GM13976 (cell line): Measurements from ENCODE around the gene POLA2.

Experiments used
- DNase-seq: peaks from one replicate; pipeline ENCODE4 v3.0.0; 2012; ENCODE audit warnings: low spot score
- CTCF ChIP-seq: IDR thresholded peaks from 2 replicates; pipeline ENCODE4 v1.5.1; 2012; ENCODE audit warnings: borderline replicate concordance, mild to moderate bottlenecking; ENCODE audit not compliant: insufficient read depth; ENCODE audit errors: extremely low read depth, missing control alignments, control extremely low read depth
- in situ Hi-C: fragments of 300-500 bp; cut with MboI; formaldehyde crosslinking; loops from one replicate; pipeline ENCODE4 v1.12.0; 2022; ENCODE audit warnings: low sequenced_read_pairs, mixed read lengths, inconsistent platforms; ENCODE audit not compliant: unreplicated experiment

POLA2 gene

GRCh38 chr11:65314501-65315203 is 52.9 kb downstream of the POLA2 start, which contains the start of gene CDC42EP2:
Gene CDC42EP2, plus strand, starts transcription at chr11:65314866. Its CDS starts 6,033 bp downstream, at chr11:65320899.
- in situ Hi-C loops, result no loop called here
- peak; percentile 95 for DNase-seq
- TF ChIP-seq CTCF, result no peak

GRCh38 chr11:65315204-65315865 is 53.6 kb downstream of the POLA2 start:
- in situ Hi-C loops, result no loop called here
- peak; percentile 89 for DNase-seq

GRCh38 chr11:65315866-65316226 is 54.1 kb downstream of the POLA2 start:
- TF ChIP-seq CTCF, result no peak
- no peak for DNase-seq
- in situ Hi-C loops, result no loop called here

More at GRCh38 chr11:65315204-65315865, 53.6 kb downstream of the POLA2 start:
- TF ChIP-seq CTCF, result peak; percentile 96

DNA sequence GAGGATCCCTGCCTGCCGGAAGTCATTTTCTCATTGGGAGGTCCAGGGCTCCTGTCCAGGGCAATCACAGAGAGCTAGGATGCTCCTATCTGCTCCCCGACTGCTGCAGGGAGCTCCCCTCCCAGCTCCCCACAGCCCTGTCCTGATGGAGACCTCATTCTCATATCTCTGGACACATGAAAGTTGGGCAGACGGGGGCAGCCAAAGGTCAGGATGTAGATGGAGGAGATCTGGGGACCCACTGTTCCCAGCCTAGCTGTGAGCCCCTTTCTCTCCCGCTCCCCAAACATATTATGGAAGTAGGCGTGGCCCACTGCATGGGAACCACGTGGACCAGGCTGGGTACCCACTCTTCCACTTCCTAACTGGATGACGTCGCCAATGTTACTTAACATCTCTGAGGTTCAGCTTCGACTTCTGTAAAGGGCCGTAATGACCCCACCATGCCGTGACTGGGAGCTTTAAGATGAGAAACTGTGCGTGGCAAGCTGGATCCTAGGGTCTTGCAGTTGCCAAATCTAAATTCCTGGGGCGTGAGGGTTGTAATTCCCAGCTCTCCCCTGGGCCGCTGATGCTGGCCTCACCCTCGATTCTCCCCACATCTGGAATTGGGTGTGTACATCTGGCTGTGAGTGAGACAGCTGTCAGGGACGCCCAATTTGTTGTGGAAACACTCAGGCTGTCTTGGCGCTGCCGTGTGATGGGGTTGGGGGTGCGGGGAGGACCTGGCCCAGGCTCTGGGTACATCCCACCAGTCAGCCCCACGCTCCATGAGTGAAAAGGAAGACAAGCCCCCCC is 54.7 kb downstream of the POLA2 start:
- no peak for DNase-seq
- no peak for TF ChIP-seq CTCF
- in situ Hi-C loops, result no loop called here

DNA sequence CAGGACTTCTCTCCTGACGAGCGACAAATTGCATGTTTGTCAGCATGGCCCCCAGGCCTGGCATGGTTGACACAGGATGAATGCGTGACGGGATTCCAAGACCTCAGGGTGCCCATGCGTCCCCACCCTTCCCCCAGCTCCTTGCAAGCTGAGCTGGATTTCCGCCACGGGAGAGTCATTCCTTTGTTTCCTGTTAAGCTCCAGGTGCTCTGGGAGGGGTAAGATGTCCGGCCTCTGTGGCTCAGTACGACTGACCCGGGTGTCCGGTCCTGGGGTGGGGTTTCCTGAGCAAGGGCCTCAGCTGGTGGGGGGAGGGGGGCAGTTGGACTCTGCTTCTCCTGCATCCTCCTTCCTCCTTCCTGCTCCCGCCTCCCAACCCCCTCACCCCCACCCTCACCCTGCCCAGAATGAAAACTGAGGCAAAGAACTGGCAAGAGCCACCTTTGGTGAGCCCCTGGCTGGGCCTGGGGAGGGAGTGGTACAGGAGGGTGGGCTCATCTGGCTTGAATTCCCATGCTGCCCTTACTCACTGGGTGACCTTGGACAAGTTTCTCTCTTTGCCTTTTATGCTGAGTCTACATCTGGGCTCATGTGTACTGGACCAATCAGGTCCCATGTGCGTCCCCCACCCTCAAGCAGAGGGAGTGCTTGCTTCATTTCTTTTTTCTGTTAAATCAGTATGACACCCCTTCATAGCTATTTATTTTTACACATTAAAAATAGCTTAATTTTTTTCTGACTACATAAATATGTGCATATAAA is 55.4 kb downstream of the POLA2 start:
- in situ Hi-C loops, result no loop called here
- no peak for TF ChIP-seq CTCF
- DNase-seq, result no peak
